HCT116 (cell line): ENCODE data around the gene PANX2. TPM values are rescaled to one million over a fixed set of nuclear protein-coding genes. Genes with fewer than 3 reads are reported as not detected.

Experiments used
- ATAC-seq: fragments of 200-7000 bp; cut with Tn5 transposase; 2 replicates; pipeline ENCODE4 v1.9.1; 2020; ENCODE audit warnings: mild to moderate bottlenecking, moderate library complexity
- BruUV-seq: library from RNA; stranded (reverse); fragments of 400-500 nt; replicated peaks from 2 replicates; lab custom pipeline; 2021; lab: Mats Ljungman, UMichigan
- CTCF ChIA-PET: fragments of 300-600 bp; sonication (Branson Sonifier 250); formaldehyde crosslinking; loops from one replicate; lab custom pipeline; 2021; ENCODE audit warnings: antibody characterized with exemption; lab: Charles Lee
- POLR2A ChIA-PET: fragments of 300-600, 350-600 bp; sonication (Branson Sonifier 250); formaldehyde crosslinking; loops from one replicate; lab custom pipeline; 2021; ENCODE audit warnings: antibody characterized with exemption; lab: Charles Lee
- RAD21 ChIA-PET, 2 experiments: fragments of 300-600 bp; sonication (Branson Sonifier 250); formaldehyde crosslinking; loops; one replicate each; lab custom pipeline; 2023; ENCODE audit warnings: low total read pairs in 2 of 2; ENCODE audit not compliant: uncharacterized antibody in 2 of 2, unreplicated experiment in 2 of 2, low non-redundant PET in 1 of 2; lab: Charles Lee
- DNase-seq: peaks from one replicate; pipeline ENCODE4 v3.0.0-alpha.2; 2010; ENCODE audit warnings: low read depth, low spot score
- H2AFZ ChIP-seq: fragments of 200-600 bp; shearing (Covaris generic), sonication (generic); 2 replicates; pipeline ENCODE4 v1.6.1; 2017; ENCODE audit warnings: low read depth, mixed run types, mixed read lengths, antibody characterized with exemption, low read length; ENCODE audit not compliant: poor library complexity, severe bottlenecking
- H3K27ac ChIP-seq: 2 replicates; pipeline ENCODE4 v1.5.1; 2012; ENCODE audit warnings: low read depth, low read length
- H3K27me3 ChIP-seq: fragments of 200-600 bp; sonication (generic); 2 replicates; pipeline ENCODE4 v1.6.1; 2016; ENCODE audit warnings: mixed run types, low read length, mixed read lengths; ENCODE audit not compliant: insufficient read depth
- H3K36me3 ChIP-seq, 2 experiments: fragments of 200-500 bp in 1 of 2; fragments of 200-600 bp in 1 of 2; sonication (Bioruptor generic) in 1 of 2; sonication (generic) in 1 of 2; 2 replicates each; pipeline versions ENCODE4 v1.5.1 to v1.6.1; 2014 to 2016; ENCODE audit warnings: low read length in 2 of 2, inconsistent platforms in 1 of 2, mixed read lengths in 1 of 2, mixed run types in 1 of 2; ENCODE audit not compliant: insufficient read depth in 2 of 2, control insufficient read depth in 1 of 2
- H3K4me1 ChIP-seq, 2 experiments: fragments of 200-600 bp in 1 of 2; sonication (generic) in 1 of 2; 2 replicates each; pipeline versions ENCODE4 v1.5.1 to v1.6.1; 2012 to 2017; ENCODE audit warnings: low read length in 2 of 2, inconsistent platforms in 1 of 2, mild to moderate bottlenecking in 1 of 2, mixed read lengths in 1 of 2, mixed run types in 1 of 2, moderate library complexity in 1 of 2; ENCODE audit not compliant: insufficient read depth in 2 of 2, control insufficient read depth in 1 of 2
- H3K4me2 ChIP-seq: fragments of 200-600 bp; sonication (generic); 2 replicates; pipeline ENCODE4 v1.6.1; 2017; ENCODE audit warnings: mixed run types, low read length, mixed read lengths
- H3K4me3 ChIP-seq, 2 experiments: fragments of 200-600 bp in 1 of 2; sonication (generic) in 1 of 2; replicated peaks in 1 of 2; 2 replicates each; pipeline ENCODE4 v1.5.1; 2011 to 2016; ENCODE audit warnings: low read length in 2 of 2, control low read depth in 1 of 2, low read depth in 1 of 2, mild to moderate bottlenecking in 1 of 2, mixed read lengths in 1 of 2, mixed run types in 1 of 2
- H3K79me2 ChIP-seq: fragments of 200-600 bp; sonication (generic); 2 replicates; pipeline ENCODE4 v1.6.1; 2017; ENCODE audit warnings: mild to moderate bottlenecking, mixed run types, low read length, moderate library complexity, mixed read lengths; ENCODE audit not compliant: insufficient read depth
- H3K9ac ChIP-seq: fragments of 200-600 bp; sonication (generic); 2 replicates; pipeline ENCODE4 v1.6.1; 2016; ENCODE audit warnings: low read length, mixed read lengths
- H3K9me2 ChIP-seq: fragments of 200-600 bp; sonication (generic), shearing (Covaris generic); 2 replicates; pipeline ENCODE4 v1.6.1; 2017; ENCODE audit warnings: mixed run types, mild to moderate bottlenecking, moderate library complexity; ENCODE audit not compliant: insufficient read depth
- H3K9me3 ChIP-seq, 2 experiments: fragments of 200-500 bp in 1 of 2; fragments of 200-600 bp in 1 of 2; sonication (Bioruptor generic) in 1 of 2; sonication (generic) in 1 of 2; 2 replicates each; pipeline ENCODE4 v1.6.1; 2014 to 2017; ENCODE audit warnings: low read length in 2 of 2, mixed read lengths in 2 of 2, inconsistent platforms in 1 of 2, low read depth in 1 of 2, mild to moderate bottlenecking in 1 of 2, mixed run types in 1 of 2, moderate library complexity in 1 of 2; ENCODE audit not compliant: control insufficient read depth in 1 of 2, insufficient read depth in 1 of 2
- H4K20me1 ChIP-seq: fragments of 200-600 bp; sonication (generic), shearing (Covaris generic); 2 replicates; pipeline ENCODE4 v1.6.1; 2017; ENCODE audit warnings: mixed run types, mild to moderate bottlenecking, moderate library complexity; ENCODE audit not compliant: insufficient read depth
- EGR1 ChIP-seq: IDR thresholded peaks from 2 replicates; pipeline ENCODE4 v1.6.1; 2012; ENCODE audit warnings: low read depth
- REST ChIP-seq: IDR thresholded peaks from 2 replicates; pipeline ENCODE4 v1.6.1; 2012; ENCODE audit warnings: low read depth
- SP1 ChIP-seq: IDR thresholded peaks from 2 replicates; pipeline ENCODE4 v1.6.1; 2012; ENCODE audit warnings: low read depth
- YY1 ChIP-seq: IDR thresholded peaks from 2 replicates; pipeline ENCODE4 v1.6.1; 2011; ENCODE audit warnings: low read length, low read depth, moderate library complexity, mild to moderate bottlenecking; ENCODE audit not compliant: insufficient replicate concordance; ENCODE audit errors: extremely low read depth
- ZBTB33 ChIP-seq: IDR thresholded peaks from 2 replicates; pipeline ENCODE4 v1.6.1; 2011; ENCODE audit warnings: mild to moderate bottlenecking, low read length, moderate library complexity; ENCODE audit not compliant: insufficient replicate concordance; ENCODE audit errors: extremely low read depth
- intact Hi-C: fragments of 100-400 bp; cut with micrococcal nuclease; formaldehyde crosslinking; loops from 2 replicates; pipeline ENCODE4 v1.10.0; 2022
- total RNA-seq: library from RNA; stranded (reverse); gene quantifications from one replicate; pipeline ENCODE4 v1.2.1, GENCODE V29; 2021; ENCODE audit not compliant: unreplicated experiment
- TF ChIP-seq, protein P1 (sequence below), 3 experiments: fragments of 200-600 bp in 1 of 3; sonication (generic) in 1 of 3; IDR thresholded peaks in 2 of 3; conservative IDR thresholded peaks in 1 of 3; 2 replicates each; pipeline ENCODE4 v1.5.1; 2012 to 2017; ENCODE audit warnings: low read depth in 2 of 3, low read length in 2 of 3, antibody characterized with exemption in 1 of 3, borderline replicate concordance in 1 of 3, control low read depth in 1 of 3, mild to moderate bottlenecking in 1 of 3, mixed read lengths in 1 of 3, mixed run types in 1 of 3, moderate library complexity in 1 of 3; ENCODE audit not compliant: insufficient read depth in 1 of 3

The PANX2 gene
- total RNA-seq, 1 experiment from 2014 or later, result 8.0 TPM

GRCh38 chr22:50138988-50139387, 31.5 kb upstream of the PANX2 start:
- H4K20me1 ChIP-seq, result no peaks in the 10 kb centered on the region
- CTCF ChIA-PET, result no interaction called here
- no peaks in the 10 kb centered on the region for H3K27me3 ChIP-seq
- H3K36me3 ChIP-seq, result no peaks in the 10 kb centered on the region
- TF ChIP-seq ZBTB33, result no peak
- TF ChIP-seq, protein P1, sequence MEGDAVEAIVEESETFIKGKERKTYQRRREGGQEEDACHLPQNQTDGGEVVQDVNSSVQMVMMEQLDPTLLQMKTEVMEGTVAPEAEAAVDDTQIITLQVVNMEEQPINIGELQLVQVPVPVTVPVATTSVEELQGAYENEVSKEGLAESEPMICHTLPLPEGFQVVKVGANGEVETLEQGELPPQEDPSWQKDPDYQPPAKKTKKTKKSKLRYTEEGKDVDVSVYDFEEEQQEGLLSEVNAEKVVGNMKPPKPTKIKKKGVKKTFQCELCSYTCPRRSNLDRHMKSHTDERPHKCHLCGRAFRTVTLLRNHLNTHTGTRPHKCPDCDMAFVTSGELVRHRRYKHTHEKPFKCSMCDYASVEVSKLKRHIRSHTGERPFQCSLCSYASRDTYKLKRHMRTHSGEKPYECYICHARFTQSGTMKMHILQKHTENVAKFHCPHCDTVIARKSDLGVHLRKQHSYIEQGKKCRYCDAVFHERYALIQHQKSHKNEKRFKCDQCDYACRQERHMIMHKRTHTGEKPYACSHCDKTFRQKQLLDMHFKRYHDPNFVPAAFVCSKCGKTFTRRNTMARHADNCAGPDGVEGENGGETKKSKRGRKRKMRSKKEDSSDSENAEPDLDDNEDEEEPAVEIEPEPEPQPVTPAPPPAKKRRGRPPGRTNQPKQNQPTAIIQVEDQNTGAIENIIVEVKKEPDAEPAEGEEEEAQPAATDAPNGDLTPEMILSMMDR (IDR thresholded peaks at IDR 0.05 in 2 of 3, conservative IDR thresholded peaks at IDR 0.05 in 1 of 3; ENCODE audit: borderline replicate concordance in 1 of 3, insufficient read depth in 1 of 3, low read depth in 2 of 3, low read length in 2 of 3), result no peak
- no peak for TF ChIP-seq SP1
- TF ChIP-seq YY1, result no peak
- no peak for TF ChIP-seq REST
- TF ChIP-seq EGR1, result no peak
- BruUV-seq, result no TSS peak
- RAD21 ChIA-PET, result no interaction called here
- H3K79me2 ChIP-seq, result no peaks in the 10 kb centered on the region
- no peaks in the 10 kb centered on the region for H3K4me1 ChIP-seq
- no peak for ATAC-seq
- DNase-seq, result no peak
- no peak overlapping the region for H2AFZ ChIP-seq
- no peaks in the 10 kb centered on the region for H3K9me3 ChIP-seq
- no peak overlapping the region for H3K4me2 ChIP-seq
- H3K4me3 ChIP-seq, result no peak overlapping the region
- POLR2A ChIA-PET, result no interaction called here
- H3K9me2 ChIP-seq, result no peaks in the 10 kb centered on the region
- intact Hi-C loops, result no loop called here
- no peak overlapping the region for H3K9ac ChIP-seq
- H3K27ac ChIP-seq, result no peak overlapping the region
